CD4-positive, alpha-beta T cell (primary cell): Measurements from ENCODE around the gene TBX5. TPM values are rescaled to one million over a fixed set of nuclear protein-coding genes. Genes with fewer than 3 reads are reported as not detected.

Experiments
- ATAC-seq: fragments of 200-7000 bp; cut with Tn5 transposase; one replicate; pipeline ENCODE4 v1.10.0; 2022; ENCODE audit warnings: mild to moderate bottlenecking; ENCODE audit not compliant: poor library complexity
- CTCF ChIA-PET: fragments of 350-600 bp; sonication (Branson Sonifier 250); formaldehyde crosslinking; loops from one replicate; lab custom pipeline; 2021; ENCODE audit warnings: antibody characterized with exemption, inconsistent platforms; lab: Charles Lee
- POLR2A ChIA-PET: fragments of 350-600 bp; sonication (Branson Sonifier 250); formaldehyde crosslinking; loops from one replicate; lab custom pipeline; 2021; ENCODE audit warnings: antibody characterized with exemption, inconsistent platforms; lab: Charles Lee
- DNase-seq, 14 experiments: peaks; one replicate each; pipeline ENCODE4 v3.0.0-alpha.2; 2013 to 2020; ENCODE audit warnings: mixed read lengths in 2 of 14
- H3K27ac ChIP-seq, 2 donors: one replicate each; pipeline versions ENCODE4 v1.5.1 to v1.7.0; 2013; ENCODE audit warnings: low read length in 2 of 2, low read depth in 1 of 2, mild to moderate bottlenecking in 1 of 2
- H3K27me3 ChIP-seq, 2 experiments: 1 replicate in 1 of 2; 2 replicates in 1 of 2; pipeline versions ENCODE4 v1.6.1 to v1.7.0; 2013; ENCODE audit warnings: low read length in 2 of 2, control low read depth in 1 of 2, mild to moderate bottlenecking in 1 of 2, moderate library complexity in 1 of 2; ENCODE audit not compliant: insufficient read depth in 2 of 2, control insufficient read depth in 1 of 2
- H3K36me3 ChIP-seq: one replicate; pipeline ENCODE4 v1.6.1; 2013; ENCODE audit warnings: low read length, control low read depth; ENCODE audit not compliant: insufficient read depth
- H3K4me1 ChIP-seq: one replicate; pipeline ENCODE4 v1.6.1; 2013; ENCODE audit warnings: low read length, control low read depth; ENCODE audit not compliant: insufficient read depth
- H3K4me3 ChIP-seq: one replicate; pipeline ENCODE4 v1.5.1; 2013; ENCODE audit warnings: mild to moderate bottlenecking, low read length, moderate library complexity
- H3K9me3 ChIP-seq, 2 experiments: 1 replicate in 1 of 2; 2 replicates in 1 of 2; pipeline versions ENCODE4 v1.6.1 to v1.7.0; 2013; ENCODE audit warnings: low read length in 2 of 2, mild to moderate bottlenecking in 2 of 2, control low read depth in 1 of 2, moderate library complexity in 1 of 2; ENCODE audit not compliant: control insufficient read depth in 1 of 2, insufficient read depth in 1 of 2
- H3K27ac Mint-ChIP-seq: one replicate; pipeline ENCODE4 v1.8.0; 2020; ENCODE audit warnings: mixed read lengths
- H3K27me3 Mint-ChIP-seq: one replicate; pipeline ENCODE4 v1.8.0; 2021; ENCODE audit warnings: mixed read lengths
- H3K36me3 Mint-ChIP-seq: one replicate; pipeline ENCODE4 v1.8.0; 2021; ENCODE audit warnings: low read depth, mixed read lengths
- H3K4me1 Mint-ChIP-seq: one replicate; pipeline ENCODE4 v1.8.0; 2021; ENCODE audit warnings: low read depth, mixed read lengths
- H3K4me3 Mint-ChIP-seq: one replicate; pipeline ENCODE4 v1.8.0; 2020; ENCODE audit warnings: mild to moderate bottlenecking, mixed read lengths
- H3K9me3 Mint-ChIP-seq: one replicate; pipeline ENCODE4 v1.8.0; 2020; ENCODE audit warnings: mixed read lengths
- CTCF ChIP-seq: fragments of 200-600 bp; IDR thresholded peaks from one replicate; pipeline ENCODE4 v1.8.0; 2022; ENCODE audit warnings: antibody characterized with exemption, mild to moderate bottlenecking
- intact Hi-C, 2 experiments: fragments of 100-400 bp; cut with DNase I in 1 of 2; cut with micrococcal nuclease in 1 of 2; formaldehyde crosslinking; loops; one replicate each; pipeline versions ENCODE4 v1.15.1 to v1.9.0; 2023 to 2025; cut with DNase I, micrococcal nuclease
- total RNA-seq, 174 experiments: library from RNA in 2 of 174; stranded (reverse) in 2 of 174; gene quantifications; one replicate each; pipeline ENCODE4 v1.2.3 and lab custom pipeline; 2021 to 2026

TBX5 gene
- total RNA-seq, 2 experiments from 2014 or later = not detected

- Mint-ChIP-seq H3K36me3 (no peaks in the 10 kb centered on the region), H3K27me3 (peaks cover 88% of the 10 kb centered on the region), H3K4me3 (no peak overlapping the region), H3K4me1 (no peaks in the 10 kb centered on the region), H3K27ac (no peak overlapping the region), H3K9me3 (no peaks in the 10 kb centered on the region)
- no peak for DNase-seq
- ATAC-seq = no peak
- Histone ChIP-seq H3K27me3 (peaks cover 88 to 99% of the 10 kb centered on the region in 2 experiments), H3K27ac (no peak overlapping the region), H3K4me3 (no peak overlapping the region), H3K4me1 (no peaks in the 10 kb centered on the region), H3K36me3 (no peaks in the 10 kb centered on the region), H3K9me3 (peaks cover 0 to 51% of the 10 kb centered on the region in 2 experiments)
- ChIA-PET POLR2A (no interaction called here), CTCF (no interaction called here)
- TF ChIP-seq CTCF = no peak
- intact Hi-C loops = no loop called here
These were observed 5.0 kb downstream of the TBX5 start for GRCh38 chr12:114400925-114401324.

- Histone ChIP-seq H3K27ac (no peak overlapping the region), H3K9me3 (peaks cover 0 to 48% of the 10 kb centered on the region in 2 experiments), H3K27me3 (peaks cover 88 to 99% of the 10 kb centered on the region in 2 experiments), H3K4me1 (no peaks in the 10 kb centered on the region), H3K36me3 (no peaks in the 10 kb centered on the region), H3K4me3 (no peak overlapping the region)
- H3K4me1 Mint-ChIP-seq = no peaks in the 10 kb centered on the region
- POLR2A ChIA-PET = no interaction called here
- H3K9me3 Mint-ChIP-seq = no peaks in the 10 kb centered on the region
- peaks cover 89% of the 10 kb centered on the region for H3K27me3 Mint-ChIP-seq
- ATAC-seq = no peak
- intact Hi-C loops = no loop called here
- CTCF ChIA-PET = no interaction called here
- DNase-seq = no peak
- no peak for TF ChIP-seq CTCF
- no peak overlapping the region for H3K27ac Mint-ChIP-seq
- H3K4me3 Mint-ChIP-seq = no peak overlapping the region
- no peaks in the 10 kb centered on the region for H3K36me3 Mint-ChIP-seq
These were observed 5.6 kb downstream of the TBX5 start for GRCh38 chr12:114400361-114400811.

GRCh38 chr12:114399664-114400211, 6.2 kb downstream of the TBX5 start:
- CTCF ChIA-PET = no interaction called here
- H3K27me3 Mint-ChIP-seq = peaks cover 92% of the 10 kb centered on the region

More at GRCh38 chr12:114399664-114400211, 6.2 kb downstream of the TBX5 start:
- Histone ChIP-seq H3K36me3 (no peaks in the 10 kb centered on the region), H3K4me3 (no peak overlapping the region), H3K27ac (no peak overlapping the region), H3K4me1 (no peaks in the 10 kb centered on the region), H3K9me3 (peaks cover 0 to 42% of the 10 kb centered on the region in 2 experiments), H3K27me3 (peaks cover 87 to 98% of the 10 kb centered on the region in 2 experiments)
- Mint-ChIP-seq H3K9me3 (no peaks in the 10 kb centered on the region), H3K36me3 (no peaks in the 10 kb centered on the region), H3K4me1 (no peaks in the 10 kb centered on the region), H3K4me3 (no peak overlapping the region), H3K27ac (no peak overlapping the region)
- DNase-seq = no peak
- TF ChIP-seq CTCF = no peak
- POLR2A ChIA-PET = no interaction called here
- intact Hi-C loops = no loop called here
- no peak for ATAC-seq
